Mesodermal cell (in vitro differentiated cells): Measurements from ENCODE around the gene AMELY.
A peak's percentile ranks its signal among the peaks of the same experiment; 100 is the strongest.
"Not testable (repeated sequence)": the region's sequence is repeated elsewhere in the genome, so short reads cannot be mapped to it uniquely, and the experiment has no call there.

Source experiments
- H3K27ac ChIP-seq: 2 replicates; pipeline ENCODE4 v1.7.0; 2013; ENCODE audit warnings: mild to moderate bottlenecking, low read depth, low read length, moderate library complexity; ENCODE audit not compliant: severe bottlenecking
- H3K36me3 ChIP-seq: 2 replicates; pipeline ENCODE4 v1.7.1; 2013; ENCODE audit warnings: mild to moderate bottlenecking, low read length, moderate library complexity; ENCODE audit not compliant: control insufficient read depth, insufficient read depth
- H3K4me1 ChIP-seq: one replicate; pipeline ENCODE4 v1.7.1; 2013; ENCODE audit warnings: mild to moderate bottlenecking, low read length; ENCODE audit not compliant: insufficient read depth, control insufficient read depth, poor library complexity, severe bottlenecking
- H3K4me3 ChIP-seq: 2 replicates; pipeline ENCODE4 v1.7.0; 2013; ENCODE audit warnings: low read length, control low read depth, mild to moderate bottlenecking; ENCODE audit not compliant: insufficient read depth, poor library complexity, severe bottlenecking; ENCODE audit errors: extremely low read depth
- H3K9me3 ChIP-seq: 2 replicates; pipeline ENCODE4 v1.7.1; 2013; ENCODE audit warnings: mild to moderate bottlenecking, low read length, moderate library complexity; ENCODE audit not compliant: control insufficient read depth
- WGBS, 2 experiments: methylation state at CpG; one replicate each; pipeline ENCODE4 v1.1.5; 2013; ENCODE audit warnings: missing lambda C conversion rate in 2 of 2; ENCODE audit not compliant: insufficient coverage in 2 of 2; 5-methylcytosine and 5-hydroxymethylcytosine counted together

The AMELY gene

DNA sequence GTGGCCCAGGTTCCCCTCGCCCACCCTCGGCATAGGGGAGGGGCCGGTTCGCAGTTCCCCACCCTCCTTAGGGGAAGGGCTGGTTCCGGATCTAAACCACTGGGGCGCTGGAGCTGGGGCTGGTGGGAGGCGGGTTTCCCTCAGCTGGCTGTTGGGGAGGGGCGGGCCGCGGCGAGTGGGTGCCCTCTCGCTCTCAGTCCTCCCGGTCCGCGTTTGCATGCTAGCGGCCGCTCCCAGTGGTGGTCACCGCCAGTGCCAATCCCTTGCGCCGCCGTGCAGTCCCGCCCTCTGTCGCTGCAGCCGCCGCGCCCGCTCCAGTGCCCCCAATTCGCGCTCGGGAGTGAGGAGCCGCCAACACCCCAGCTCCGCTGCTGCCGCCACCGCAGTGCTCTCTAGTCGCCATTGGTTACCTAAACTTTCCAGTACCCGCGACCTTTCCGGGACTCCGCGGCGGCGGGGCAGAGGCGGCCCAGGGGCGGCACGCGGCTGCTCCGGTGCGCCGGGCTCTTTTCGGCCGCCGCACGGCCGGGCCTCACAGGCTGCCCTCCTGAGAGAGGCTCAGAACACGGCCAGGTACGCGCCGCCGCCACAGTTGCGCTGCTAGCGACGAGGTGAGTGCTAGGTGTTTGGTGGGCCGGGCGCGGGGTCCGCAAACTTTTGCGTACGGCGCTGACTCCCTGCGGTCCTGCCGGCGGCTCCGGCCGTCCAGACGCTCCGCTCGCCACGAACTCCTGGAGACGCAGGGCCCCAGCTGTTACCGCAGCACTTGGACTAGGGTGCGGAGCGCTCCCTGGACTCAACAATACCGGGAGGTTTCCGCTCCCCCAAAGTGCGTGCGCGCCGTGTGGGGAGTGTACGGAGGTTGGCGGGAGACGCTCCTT is 940 bp downstream of the AMELY start, which contains the start of gene TBL1Y:
TSS of gene TBL1Y (plus strand) at position 326 of the 881 bp plus-strand sequence. CDS start 114,388 bp downstream, outside the sequence.
- no peaks in the 10 kb centered on the region for H3K9me3 ChIP-seq
- H3K36me3 ChIP-seq: peaks cover 1% of the 10 kb centered on the region
- H3K27ac ChIP-seq: no peak within 1 kb of the TSS
- peaks cover 12% of the 10 kb centered on the region for H3K4me1 ChIP-seq
- peak within 1 kb of the TSS; percentile 53 for H3K4me3 ChIP-seq
- WGBS, 2 experiments: 0% methylated on average over 17 to 28 of the region's 91 CpGs

DNA sequence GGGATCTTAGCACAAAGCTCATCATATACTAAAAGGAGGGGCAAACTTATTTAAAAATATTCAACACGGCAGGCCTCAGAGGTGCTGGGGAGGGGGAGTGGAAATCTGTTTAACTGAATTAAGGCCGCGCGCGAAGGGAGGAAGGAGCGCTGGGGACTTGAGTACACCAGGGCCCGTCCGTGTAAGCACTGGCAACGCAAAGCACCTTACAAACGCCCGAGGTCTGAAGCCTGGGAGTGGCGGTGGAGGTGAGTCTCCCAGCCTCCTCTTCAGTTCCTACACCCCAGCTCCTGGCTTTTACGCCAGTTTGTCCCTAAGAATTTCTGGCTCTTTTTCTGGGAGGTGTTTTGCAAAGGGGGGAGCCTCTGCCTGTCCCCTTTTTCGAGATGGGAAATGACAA is 1.7 kb downstream of the AMELY start:
- Histone ChIP-seq H3K27ac (no peak overlapping the region), H3K9me3 (no peaks in the 10 kb centered on the region), H3K4me1 (peaks cover 12% of the 10 kb centered on the region), H3K4me3 (peak overlapping the region; percentile 53), H3K36me3 (no peaks in the 10 kb centered on the region)
- 0% methylated on average over 1 to 5 of the region's 14 CpGs for WGBS, 2 experiments

DNA sequence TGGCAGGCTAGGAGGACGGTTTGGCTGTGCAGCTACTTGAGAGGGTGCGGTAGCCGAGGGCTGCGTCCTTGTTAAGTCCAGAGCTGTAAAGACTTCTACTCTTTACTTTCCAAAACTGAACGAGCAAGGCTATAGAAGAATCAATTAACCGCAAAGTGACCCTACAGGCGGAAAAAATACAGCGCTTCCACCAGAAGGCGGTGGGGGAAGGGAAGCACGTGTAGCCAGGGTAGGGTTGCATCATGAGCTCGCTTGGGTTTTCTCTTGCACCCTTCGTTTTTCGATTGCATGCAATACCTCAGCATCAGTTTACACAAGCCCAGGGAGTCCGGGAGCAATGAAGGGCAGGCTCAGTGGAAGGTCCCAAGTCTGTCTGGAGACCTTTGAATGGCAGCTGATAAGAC is 2.4 kb downstream of the AMELY start:
- no peaks in the 10 kb centered on the region for H3K9me3 ChIP-seq
- H3K36me3 ChIP-seq: no peaks in the 10 kb centered on the region
- H3K4me3 ChIP-seq: no peak overlapping the region
- H3K4me1 ChIP-seq: peaks cover 12% of the 10 kb centered on the region
- H3K27ac ChIP-seq: peak overlapping the region; percentile 29
- 7% methylated on average over 3 of the region's 14 CpGs; no CpG with 5 or more reads in 1 of the 2 experiments for WGBS, 2 experiments

DNA sequence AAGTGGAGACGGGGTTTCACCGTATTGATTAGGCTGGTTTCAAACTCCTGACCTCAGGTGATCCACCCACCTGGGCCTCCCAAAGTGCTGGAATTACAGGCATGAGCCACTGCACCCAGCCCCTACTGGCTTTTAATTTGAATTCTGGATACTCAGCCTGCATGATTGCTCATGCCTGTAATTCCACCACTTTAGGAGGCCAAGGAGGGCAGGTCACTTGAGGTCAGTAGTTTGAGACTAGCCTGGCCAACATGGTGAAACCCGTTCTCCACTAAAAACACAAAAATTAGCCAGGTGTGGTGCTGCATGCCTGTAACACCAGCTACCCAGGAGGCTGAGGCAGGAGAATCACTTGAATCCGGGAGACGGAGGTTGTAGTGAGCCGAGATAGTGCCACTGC is 3.5 kb downstream of the AMELY start:
- not testable (repeated sequence) for H3K36me3 ChIP-seq, H3K27ac ChIP-seq, H3K4me3 ChIP-seq, H3K9me3 ChIP-seq
- WGBS, 2 experiments: 50 to 60% methylated on average over 2 of the region's 6 CpGs
- H3K4me1 ChIP-seq: peaks cover 12% of the 10 kb centered on the region

DNA sequence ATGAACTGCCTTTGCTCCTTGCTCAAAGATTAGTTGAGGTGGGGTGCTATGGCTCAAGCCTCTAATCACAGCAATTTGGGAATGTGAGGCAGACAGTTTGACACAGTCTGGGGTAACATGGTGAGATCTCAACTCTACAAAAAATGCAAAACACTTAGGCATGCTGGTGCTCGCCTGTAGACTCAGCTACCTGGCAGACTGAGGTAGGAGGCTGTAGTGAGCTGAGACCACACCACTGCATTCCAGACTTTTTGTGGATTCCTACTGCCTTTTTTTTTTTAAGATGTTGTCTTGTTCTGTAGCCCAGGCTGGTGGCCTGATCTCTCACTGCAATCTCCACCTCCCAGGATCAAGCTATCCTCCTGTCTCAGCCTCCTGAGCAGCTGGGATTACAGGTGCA is 4.0 kb downstream of the AMELY start:
- H3K27ac ChIP-seq: no peak overlapping the region
- WGBS, 2 experiments: no CpG with 5 or more reads among the region's 1 CpG
- no peaks in the 10 kb centered on the region for H3K36me3 ChIP-seq
- no peaks in the 10 kb centered on the region for H3K9me3 ChIP-seq
- H3K4me3 ChIP-seq: no peak overlapping the region
- peaks cover 12% of the 10 kb centered on the region for H3K4me1 ChIP-seq

DNA sequence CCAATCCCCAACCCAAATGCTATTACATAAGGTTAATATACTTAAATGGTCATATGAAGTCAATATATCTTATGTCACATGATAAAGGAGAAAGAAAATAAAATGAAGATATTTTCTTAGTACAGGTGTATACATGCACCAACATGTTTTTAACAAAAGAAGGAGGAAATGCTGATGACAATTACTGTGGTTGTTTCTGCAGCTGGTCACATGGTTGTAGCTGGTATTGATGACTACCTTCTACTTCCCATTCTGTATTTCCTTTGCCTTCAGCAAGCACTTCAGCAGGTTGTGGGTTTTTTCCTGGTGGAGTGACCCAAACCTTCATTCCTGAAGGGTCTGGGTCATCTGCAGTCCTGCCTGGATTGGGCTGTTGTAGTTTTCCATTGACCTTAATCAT is 9.4 kb downstream of the AMELY start:
- not testable (repeated sequence) for H3K9me3 ChIP-seq, H3K27ac ChIP-seq, H3K36me3 ChIP-seq, H3K4me1 ChIP-seq, H3K4me3 ChIP-seq

DNA sequence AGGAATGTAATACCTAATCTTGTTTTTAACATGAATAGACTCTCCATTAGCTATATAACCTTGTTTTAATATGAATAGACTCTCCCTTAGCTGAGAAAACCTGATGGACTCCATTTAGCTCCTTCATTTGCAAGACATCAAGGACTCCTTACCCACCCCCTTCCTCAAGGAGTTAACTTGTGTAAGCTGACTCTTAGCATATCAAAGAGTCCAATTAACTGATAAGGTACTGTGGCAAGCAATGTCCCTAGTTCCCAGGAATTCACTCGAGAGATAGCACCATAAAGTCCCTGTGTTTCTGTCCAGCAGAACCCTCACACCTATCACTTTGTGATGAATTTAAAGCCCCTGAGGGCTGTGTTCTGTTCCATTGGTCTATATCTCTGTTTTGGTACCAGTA is 16.3 kb downstream of the AMELY start:
- H3K36me3 ChIP-seq: no peaks in the 10 kb centered on the region
- H3K9me3 ChIP-seq: no peaks in the 10 kb centered on the region
- no CpG with 5 or more reads among the region's 1 CpG for WGBS, 2 experiments
- no peak overlapping the region for H3K4me3 ChIP-seq
- no peak overlapping the region for H3K27ac ChIP-seq
- no peaks in the 10 kb centered on the region for H3K4me1 ChIP-seq

DNA sequence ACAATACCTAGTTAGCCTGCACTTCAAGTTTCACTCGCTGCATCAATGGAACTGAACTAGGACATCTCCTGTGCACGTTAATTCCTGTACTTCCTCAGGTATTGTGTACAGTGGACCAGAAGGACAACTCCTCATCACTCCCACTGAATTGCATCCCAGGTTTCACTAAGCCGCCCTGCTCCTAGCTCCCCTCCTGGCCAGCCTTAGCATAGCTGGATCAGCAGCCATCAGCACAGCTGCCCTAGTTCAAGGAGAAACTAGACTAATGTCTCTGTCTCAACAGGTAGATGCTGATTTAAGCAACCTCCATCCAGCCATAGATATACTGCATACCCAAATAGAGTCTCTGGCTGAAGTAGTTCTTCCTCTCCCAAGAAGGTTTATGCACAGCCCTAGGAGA is 17.1 kb downstream of the AMELY start:
- Histone ChIP-seq H3K4me1 (no peaks in the 10 kb centered on the region), H3K9me3 (no peaks in the 10 kb centered on the region), H3K27ac (no peak overlapping the region), H3K4me3 (no peak overlapping the region), H3K36me3 (no peaks in the 10 kb centered on the region)
- WGBS, 2 experiments: 80 to 88% methylated on average over 2 of the region's 3 CpGs

DNA sequence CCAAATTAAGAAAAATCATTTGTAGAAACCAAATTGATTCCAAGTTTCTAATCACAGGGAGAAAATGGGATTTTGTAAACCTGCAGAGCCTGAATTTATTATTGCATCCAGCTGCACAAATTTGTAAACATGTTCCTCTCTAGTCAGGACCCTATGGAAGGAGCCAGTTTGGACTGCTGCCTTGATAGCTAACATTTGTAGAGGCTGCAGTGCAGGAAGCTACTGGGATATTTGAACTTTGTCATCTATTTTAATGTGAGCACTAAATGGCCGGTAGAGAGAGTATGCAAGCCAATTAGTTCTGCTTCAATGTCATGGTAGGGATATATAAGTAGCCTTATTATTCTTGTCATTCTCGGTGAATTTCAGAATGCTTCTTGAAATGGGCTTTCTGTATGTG is 62.2 kb downstream of the AMELY start:
- H3K4me1 ChIP-seq: no peaks in the 10 kb centered on the region
- H3K36me3 ChIP-seq: no peaks in the 10 kb centered on the region
- no peak overlapping the region for H3K27ac ChIP-seq
- H3K9me3 ChIP-seq: no peaks in the 10 kb centered on the region
- WGBS, 2 experiments: 67% methylated on average over 1 of the region's 2 CpGs; no CpG with 5 or more reads in 1 of the 2 experiments
- H3K4me3 ChIP-seq: no peak overlapping the region

DNA sequence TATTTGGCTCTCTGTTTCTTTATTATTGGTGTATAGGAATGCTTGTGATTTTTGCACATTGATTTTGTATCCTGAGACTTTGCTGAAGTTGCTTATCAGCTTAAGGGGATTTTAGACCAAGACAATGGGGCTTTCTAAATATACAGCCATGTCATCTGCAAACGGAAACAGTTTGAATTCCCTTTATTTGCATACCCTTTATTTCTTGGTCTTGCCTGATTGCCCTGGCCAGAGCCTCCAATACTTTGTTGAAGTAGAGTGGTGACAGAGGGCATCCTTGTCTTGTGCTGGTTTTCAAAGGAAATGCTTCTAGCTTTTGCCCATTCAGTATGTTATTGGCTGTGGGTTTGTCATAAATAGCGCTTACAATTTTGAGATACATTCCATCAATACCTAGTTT is 68.9 kb downstream of the AMELY start:
- no CpG with 5 or more reads among the region's 2 CpGs for WGBS, 2 experiments
- H3K36me3 ChIP-seq, H3K27ac ChIP-seq, H3K4me1 ChIP-seq, H3K9me3 ChIP-seq, H3K4me3 ChIP-seq: not testable (repeated sequence)
